Activated naive CD8-positive, alpha-beta T cell treated with anti-CD3 and anti-CD28 coated beads for 36 hours (primary cell): ENCODE data around the gene RYR2. TPM values are rescaled to one million over a fixed set of nuclear protein-coding genes. Genes with fewer than 3 reads are reported as not detected.
"Not testable (repeated sequence)": the region's sequence is repeated elsewhere in the genome, so short reads cannot be mapped to it uniquely, and the experiment has no call there.

Source experiments
- DNase-seq: peaks from one replicate; pipeline ENCODE4 v3.0.0; 2021
- H3K27ac Mint-ChIP-seq: one replicate; pipeline ENCODE4 v1.8.0; 2022; ENCODE audit warnings: mild to moderate bottlenecking, moderate library complexity, mixed read lengths
- H3K27me3 Mint-ChIP-seq: one replicate; pipeline ENCODE4 v1.8.0; 2022; ENCODE audit warnings: mild to moderate bottlenecking, mixed read lengths
- H3K36me3 Mint-ChIP-seq: one replicate; pipeline ENCODE4 v1.8.0; 2021; ENCODE audit warnings: mild to moderate bottlenecking, mixed read lengths
- H3K4me1 Mint-ChIP-seq: one replicate; pipeline ENCODE4 v1.8.0; 2021; ENCODE audit warnings: mixed read lengths
- H3K4me3 Mint-ChIP-seq: one replicate; pipeline ENCODE4 v1.8.0; 2022; ENCODE audit warnings: mild to moderate bottlenecking, moderate library complexity, mixed read lengths
- H3K9me3 Mint-ChIP-seq: one replicate; pipeline ENCODE4 v1.8.0; 2022; ENCODE audit warnings: mixed read lengths
- total RNA-seq, 2 experiments: library from RNA; stranded (reverse); gene quantifications; one replicate each; pipeline ENCODE4 v1.2.3, GENCODE V29; 2021

The RYR2 gene
- total RNA-seq, 2 experiments from 2014 or later: not detected

GRCh38 chr1:237580726-237581125, 538.7 kb downstream of the RYR2 start:
- H3K36me3 Mint-ChIP-seq: no peaks in the 10 kb centered on the region
- H3K27ac Mint-ChIP-seq: no peak overlapping the region
- H3K4me3 Mint-ChIP-seq: no peak overlapping the region
- no peak for DNase-seq
- peaks cover 8% of the 10 kb centered on the region for H3K9me3 Mint-ChIP-seq
- H3K4me1 Mint-ChIP-seq: no peaks in the 10 kb centered on the region
- no peaks in the 10 kb centered on the region for H3K27me3 Mint-ChIP-seq

GRCh38 chr1:237583270-237583669, 541.3 kb downstream of the RYR2 start:
- H3K36me3 Mint-ChIP-seq: no peaks in the 10 kb centered on the region
- DNase-seq: no peak
- H3K9me3 Mint-ChIP-seq: peaks cover 2% of the 10 kb centered on the region
- no peaks in the 10 kb centered on the region for H3K4me1 Mint-ChIP-seq
- H3K27ac Mint-ChIP-seq: no peak overlapping the region
- no peak overlapping the region for H3K4me3 Mint-ChIP-seq
- no peaks in the 10 kb centered on the region for H3K27me3 Mint-ChIP-seq

- Mint-ChIP-seq H3K4me1 (no peaks in the 10 kb centered on the region), H3K27ac (no peak overlapping the region), H3K4me3 (no peak overlapping the region), H3K9me3 (peaks cover 2% of the 10 kb centered on the region), H3K36me3 (no peaks in the 10 kb centered on the region), H3K27me3 (no peaks in the 10 kb centered on the region)
- no peak for DNase-seq
Observed at GRCh38 chr1:237583756-237584155, 541.8 kb downstream of the RYR2 start.

DNA sequence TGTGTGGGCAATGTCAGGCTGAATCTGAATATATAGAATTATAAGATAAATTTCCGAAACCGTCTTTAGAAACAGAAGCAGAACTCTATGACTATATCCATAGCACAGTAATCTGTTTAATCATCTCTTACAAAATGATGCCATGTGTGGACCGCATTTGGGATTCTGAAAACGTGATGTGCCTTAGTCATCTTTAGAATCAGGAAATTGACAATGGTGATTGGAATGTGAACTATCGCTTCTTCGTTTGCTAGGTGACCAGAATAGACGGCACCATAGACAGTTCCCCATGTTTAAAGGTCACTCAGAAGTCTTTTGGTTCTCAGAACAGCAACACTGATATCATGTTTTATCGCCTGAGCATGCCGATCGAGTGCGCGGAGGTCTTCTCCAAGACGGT, 548.4 kb downstream of the RYR2 start:
- Mint-ChIP-seq H3K36me3 (no peaks in the 10 kb centered on the region), H3K27ac (no peak overlapping the region), H3K4me1 (no peaks in the 10 kb centered on the region), H3K27me3 (peaks cover 4% of the 10 kb centered on the region), H3K9me3 (peaks cover 4% of the 10 kb centered on the region), H3K4me3 (no peak overlapping the region)
- no peak for DNase-seq

GRCh38 chr1:237591353-237591752, 549.4 kb downstream of the RYR2 start:
- H3K27ac Mint-ChIP-seq: no peak overlapping the region
- no peak overlapping the region for H3K4me3 Mint-ChIP-seq
- H3K36me3 Mint-ChIP-seq: no peaks in the 10 kb centered on the region
- H3K4me1 Mint-ChIP-seq: no peaks in the 10 kb centered on the region
- no peak for DNase-seq
- peaks cover 12% of the 10 kb centered on the region for H3K9me3 Mint-ChIP-seq
- peaks cover 4% of the 10 kb centered on the region for H3K27me3 Mint-ChIP-seq

DNA sequence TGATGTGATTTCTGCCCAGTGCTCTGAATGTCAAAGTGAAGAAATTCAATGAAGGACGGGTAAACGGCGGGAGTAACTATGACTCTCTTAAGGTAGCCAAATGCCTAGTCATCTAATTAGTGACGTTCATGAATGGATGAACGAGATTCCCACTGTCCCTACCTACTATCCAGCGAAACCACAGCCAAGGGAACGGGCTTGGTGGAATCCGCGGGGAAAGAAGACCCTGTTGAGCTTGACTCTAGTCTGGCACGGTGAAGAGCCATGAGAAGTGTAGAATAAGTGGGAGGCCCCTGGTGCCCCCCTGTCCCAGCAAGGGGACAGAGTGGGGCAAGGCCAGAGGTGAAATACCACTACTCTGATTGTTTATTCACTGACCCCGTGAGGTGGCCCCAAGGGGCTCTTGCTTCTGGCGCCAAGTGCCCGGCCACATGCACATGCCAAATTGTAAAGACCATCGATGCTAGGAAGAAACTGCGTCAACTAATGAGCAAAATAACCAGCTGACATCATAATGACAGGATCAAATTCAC, 561.1 kb downstream of the RYR2 start:
- not testable (repeated sequence) for H3K4me1 Mint-ChIP-seq, H3K4me3 Mint-ChIP-seq, H3K27me3 Mint-ChIP-seq, H3K36me3 Mint-ChIP-seq, H3K9me3 Mint-ChIP-seq, H3K27ac Mint-ChIP-seq, DNase-seq

DNA sequence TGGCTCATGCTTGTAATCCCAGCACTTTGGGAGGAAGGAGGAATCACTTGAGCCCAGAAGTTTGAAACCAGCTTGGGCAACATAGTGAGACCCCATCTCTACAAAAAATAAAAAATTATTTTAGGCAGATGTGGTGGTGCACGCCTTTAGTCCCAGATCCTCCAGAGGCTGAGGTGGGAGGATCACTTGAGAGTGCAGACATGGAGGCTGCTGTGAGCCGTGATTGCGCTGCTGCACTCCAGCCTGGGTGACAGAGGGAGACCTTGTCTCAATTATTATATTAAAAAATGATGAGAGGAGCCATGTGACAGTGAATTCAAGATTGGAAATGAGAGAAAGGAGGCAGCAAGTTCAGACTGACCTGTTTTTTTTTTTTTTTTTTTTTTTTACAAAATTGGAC, 566.4 kb downstream of the RYR2 start:
- Mint-ChIP-seq H3K36me3 (no peaks in the 10 kb centered on the region), H3K4me1 (no peaks in the 10 kb centered on the region), H3K4me3 (no peak overlapping the region), H3K27me3 (no peaks in the 10 kb centered on the region), H3K9me3 (peaks cover 14% of the 10 kb centered on the region), H3K27ac (no peak overlapping the region)
- no peak for DNase-seq

GRCh38 chr1:237610157-237610556, 568.2 kb downstream of the RYR2 start:
- H3K36me3 Mint-ChIP-seq: no peaks in the 10 kb centered on the region

GRCh38 chr1:237613984-237614383, 572.0 kb downstream of the RYR2 start:
- Mint-ChIP-seq H3K4me3 (no peak overlapping the region), H3K27ac (no peak overlapping the region), H3K4me1 (no peaks in the 10 kb centered on the region), H3K27me3 (no peaks in the 10 kb centered on the region), H3K36me3 (no peaks in the 10 kb centered on the region), H3K9me3 (peaks cover 10% of the 10 kb centered on the region)
- no peak for DNase-seq

More at GRCh38 chr1:237610157-237610556, 568.2 kb downstream of the RYR2 start:
- no peak for DNase-seq
- H3K27me3 Mint-ChIP-seq: no peaks in the 10 kb centered on the region
- H3K4me1 Mint-ChIP-seq: no peaks in the 10 kb centered on the region
- H3K9me3 Mint-ChIP-seq: peaks cover 6% of the 10 kb centered on the region
- no peak overlapping the region for H3K27ac Mint-ChIP-seq
- H3K4me3 Mint-ChIP-seq: no peak overlapping the region

DNA sequence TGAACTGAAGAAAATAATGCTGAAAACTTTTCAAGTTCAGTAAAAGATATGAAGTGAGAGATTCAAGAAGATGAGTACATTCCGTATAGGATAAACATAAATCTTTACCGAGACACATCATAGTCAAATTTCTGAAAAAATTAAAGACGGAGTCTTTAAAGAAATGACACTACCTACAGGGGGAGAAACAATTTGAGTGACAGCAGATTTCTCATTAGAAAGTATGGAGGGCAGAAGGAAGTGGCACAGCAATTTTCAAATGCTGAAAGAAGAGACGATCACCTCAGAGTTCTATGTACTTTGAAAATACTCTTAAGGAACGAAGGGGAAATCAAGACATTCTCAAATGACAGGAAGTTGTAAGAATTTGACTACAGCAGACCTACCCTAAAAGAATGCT, 577.6 kb downstream of the RYR2 start:
- Mint-ChIP-seq H3K36me3 (no peaks in the 10 kb centered on the region), H3K4me1 (no peaks in the 10 kb centered on the region), H3K4me3 (no peak overlapping the region), H3K27ac (no peak overlapping the region), H3K27me3 (no peaks in the 10 kb centered on the region), H3K9me3 (peaks cover 16% of the 10 kb centered on the region)
- DNase-seq: no peak

- Mint-ChIP-seq H3K4me1 (no peaks in the 10 kb centered on the region), H3K36me3 (no peaks in the 10 kb centered on the region), H3K9me3 (peaks cover 5% of the 10 kb centered on the region), H3K27ac (no peak overlapping the region), H3K27me3 (no peaks in the 10 kb centered on the region), H3K4me3 (no peak overlapping the region)
- DNase-seq: no peak
Observed at GRCh38 chr1:237634922-237635321, 592.9 kb downstream of the RYR2 start.

GRCh38 chr1:237638555-237638954, 596.6 kb downstream of the RYR2 start:
- Mint-ChIP-seq H3K27ac (no peak overlapping the region), H3K9me3 (peaks cover 5% of the 10 kb centered on the region), H3K27me3 (no peaks in the 10 kb centered on the region), H3K4me3 (no peak overlapping the region), H3K4me1 (no peaks in the 10 kb centered on the region), H3K36me3 (no peaks in the 10 kb centered on the region)
- no peak for DNase-seq

- no peak overlapping the region for H3K4me3 Mint-ChIP-seq
- H3K9me3 Mint-ChIP-seq: no peaks in the 10 kb centered on the region
- no peak for DNase-seq
- no peak overlapping the region for H3K27ac Mint-ChIP-seq
- no peaks in the 10 kb centered on the region for H3K27me3 Mint-ChIP-seq
- H3K4me1 Mint-ChIP-seq: no peaks in the 10 kb centered on the region
- no peaks in the 10 kb centered on the region for H3K36me3 Mint-ChIP-seq
Observed at GRCh38 chr1:237640011-237640671, 598.2 kb downstream of the RYR2 start.

GRCh38 chr1:237640966-237641365, 599.0 kb downstream of the RYR2 start:
- Mint-ChIP-seq H3K9me3 (no peaks in the 10 kb centered on the region), H3K36me3 (no peaks in the 10 kb centered on the region), H3K27me3 (no peaks in the 10 kb centered on the region), H3K4me1 (no peaks in the 10 kb centered on the region), H3K27ac (no peak overlapping the region), H3K4me3 (no peak overlapping the region)
- DNase-seq: no peak

- Mint-ChIP-seq H3K4me1 (no peaks in the 10 kb centered on the region), H3K9me3 (no peaks in the 10 kb centered on the region), H3K27ac (no peak overlapping the region), H3K36me3 (no peaks in the 10 kb centered on the region), H3K4me3 (no peak overlapping the region), H3K27me3 (no peaks in the 10 kb centered on the region)
- no peak for DNase-seq
Observed at GRCh38 chr1:237650809-237651208, 608.8 kb downstream of the RYR2 start.

DNA sequence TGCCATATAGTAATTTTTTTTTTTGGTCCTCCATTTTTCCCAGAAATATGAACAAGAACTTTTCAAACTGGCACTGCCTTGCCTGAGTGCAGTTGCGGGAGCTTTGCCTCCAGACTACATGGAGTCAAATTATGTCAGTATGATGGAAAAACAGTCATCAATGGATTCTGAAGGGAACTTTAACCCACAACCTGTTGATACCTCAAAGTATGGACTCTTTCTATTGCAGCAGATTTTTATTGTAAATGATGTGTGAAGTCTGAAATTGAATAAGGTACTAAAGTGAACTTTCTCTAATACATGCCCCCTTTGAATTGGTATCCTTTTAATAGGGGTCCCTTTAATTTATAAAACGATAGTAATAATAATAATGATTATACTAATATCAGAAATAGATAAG, 613.8 kb downstream of the RYR2 start:
- Mint-ChIP-seq H3K27me3 (peaks cover 4% of the 10 kb centered on the region), H3K4me1 (no peaks in the 10 kb centered on the region), H3K4me3 (no peak overlapping the region), H3K9me3 (no peaks in the 10 kb centered on the region), H3K36me3 (no peaks in the 10 kb centered on the region), H3K27ac (no peak overlapping the region)
- no peak for DNase-seq
